SK-N-SH (cell line): ENCODE results near the gene CCL16. TPM values are rescaled to one million over a fixed set of nuclear protein-coding genes. Genes with fewer than 3 reads are reported as not detected.

Source experiments
- CTCF ChIA-PET: fragments of 300-600, 350-600 bp; formaldehyde crosslinking; extraction: SDS; loops from one replicate; lab custom pipeline; 2021; lab: Yijun Ruan, JAX
- POLR2A ChIA-PET: fragments of 350-600 bp; sonication (Branson Sonifier 250); formaldehyde crosslinking; extraction: SDS; loops from one replicate; lab custom pipeline; 2020; ENCODE audit warnings: antibody characterized with exemption, inconsistent platforms; lab: Yijun Ruan, JAX
- DNase-seq: peaks from one replicate; pipeline ENCODE4 v3.0.0; 2012
- H2AFZ ChIP-seq: fragments of 200-600 bp; sonication (generic); 2 replicates; pipeline ENCODE4 v1.8.1; 2016; ENCODE audit warnings: antibody characterized with exemption, mild to moderate bottlenecking, low read depth
- H3F3A ChIP-seq: fragments of 200-600 bp; sonication (generic); replicated peaks from 2 replicates; pipeline ENCODE3; 2016; ENCODE audit warnings: antibody characterized with exemption, mild to moderate bottlenecking; ENCODE audit not compliant: insufficient read depth
- H3K27ac ChIP-seq, 2 experiments: fragments of 200-500 bp in 1 of 2; fragments of 200-600 bp in 1 of 2; sonication (Bioruptor generic) in 1 of 2; sonication (generic), shearing (Covaris generic) in 1 of 2; 2 replicates each; pipeline versions ENCODE4 v1.5.1 to v1.6.1; 2014 to 2016; ENCODE audit warnings: low read depth in 2 of 2, inconsistent platforms in 1 of 2, low read length in 1 of 2, mild to moderate bottlenecking in 1 of 2, mixed read lengths in 1 of 2
- H3K27me3 ChIP-seq: fragments of 200-600 bp; sonication (generic), shearing (Covaris generic); 2 replicates; pipeline ENCODE4 v1.6.1; 2016; ENCODE audit warnings: mixed run types; ENCODE audit not compliant: insufficient read depth
- H3K36me3 ChIP-seq, 2 experiments: fragments of 200-500 bp in 1 of 2; fragments of 200-600 bp in 1 of 2; sonication (Bioruptor generic) in 1 of 2; sonication (generic) in 1 of 2; replicated peaks in 1 of 2; 2 replicates each; pipeline versions ENCODE3 to v1.5.1; 2014 to 2016; ENCODE audit warnings: low read length in 1 of 2, mild to moderate bottlenecking in 1 of 2; ENCODE audit not compliant: insufficient read depth in 2 of 2, control insufficient read depth in 1 of 2
- H3K4me1 ChIP-seq, 2 experiments: fragments of 200-500 bp in 1 of 2; fragments of 200-600 bp in 1 of 2; sonication (Bioruptor generic) in 1 of 2; sonication (generic), shearing (Covaris generic) in 1 of 2; 2 replicates each; pipeline versions ENCODE4 v1.5.1 to v1.6.1; 2014 to 2016; ENCODE audit warnings: low read depth in 1 of 2, low read length in 1 of 2, mixed run types in 1 of 2; ENCODE audit not compliant: insufficient read depth in 2 of 2, control insufficient read depth in 1 of 2
- H3K4me2 ChIP-seq: fragments of 200-600 bp; sonication (generic), shearing (Covaris generic); 2 replicates; pipeline ENCODE4 v1.6.1; 2017; ENCODE audit warnings: mixed run types
- H3K4me3 ChIP-seq, 2 experiments: fragments of 200-500 bp in 1 of 2; fragments of 200-600 bp in 1 of 2; sonication (Bioruptor generic) in 1 of 2; sonication (generic), shearing (Covaris generic) in 1 of 2; 2 replicates each; pipeline versions ENCODE4 v1.5.1 to v1.8.1; 2014 to 2016; ENCODE audit warnings: low read depth in 2 of 2, inconsistent platforms in 1 of 2, low read length in 1 of 2, mild to moderate bottlenecking in 1 of 2, mixed read lengths in 1 of 2, moderate library complexity in 1 of 2
- H3K79me2 ChIP-seq: fragments of 200-600 bp; sonication (generic); 2 replicates; pipeline ENCODE4 v1.8.1; 2017; ENCODE audit warnings: mild to moderate bottlenecking; ENCODE audit not compliant: insufficient read depth
- H3K9ac ChIP-seq: fragments of 200-600 bp; sonication (generic); 2 replicates; pipeline ENCODE4 v1.6.1; 2017; ENCODE audit warnings: mixed run types
- H3K9me2 ChIP-seq: fragments of 200-600 bp; sonication (generic); 2 replicates; pipeline ENCODE4 v1.6.1; 2017; ENCODE audit warnings: mixed run types
- H3K9me3 ChIP-seq: fragments of 200-600 bp; sonication (generic); 2 replicates; pipeline ENCODE4 v1.6.1; 2017; ENCODE audit warnings: mixed run types, mild to moderate bottlenecking, moderate library complexity
- H4K20me1 ChIP-seq: fragments of 200-600 bp; sonication (generic); 2 replicates; pipeline ENCODE4 v1.6.1; 2017; ENCODE audit warnings: mild to moderate bottlenecking, mixed run types; ENCODE audit not compliant: insufficient read depth
- EP300 ChIP-seq, 2 experiments: IDR thresholded peaks; 2 replicates each; pipeline versions ENCODE4 v1.4.0 to v1.6.1; 2012; ENCODE audit warnings: borderline replicate concordance in 1 of 2, low read depth in 1 of 2, low read length in 1 of 2
- EZH2phosphoT487 ChIP-seq: fragments of 200-600 bp; sonication (generic); IDR thresholded peaks from 2 replicates; pipeline ENCODE4 v1.6.1; 2017; ENCODE audit warnings: low read depth, mixed run types, mild to moderate bottlenecking, antibody characterized with exemption, moderate library complexity, borderline replicate concordance
- FOSL2 ChIP-seq: IDR thresholded peaks from 2 replicates; pipeline ENCODE4 v1.4.0; 2012; ENCODE audit warnings: low read depth, mild to moderate bottlenecking, moderate library complexity, borderline replicate concordance
- FOXM1 ChIP-seq: IDR thresholded peaks from 2 replicates; pipeline ENCODE4 v1.4.0; 2012; ENCODE audit warnings: low read depth, mild to moderate bottlenecking
- GATA2 ChIP-seq: sonication (generic); formaldehyde crosslinking; IDR thresholded peaks from 2 replicates; pipeline ENCODE4 v1.5.0; 2020; ENCODE audit warnings: mild to moderate bottlenecking, missing genetic modification reagents
- JUND ChIP-seq: IDR thresholded peaks from 2 replicates; pipeline ENCODE4 v1.4.0; 2012
- MXI1 ChIP-seq: IDR thresholded peaks from 2 replicates; pipeline ENCODE4 v1.6.1; 2012; ENCODE audit warnings: mild to moderate bottlenecking, low read depth, low read length, improper control_type of control experiment
- POLR2AphosphoS5 ChIP-seq: IDR thresholded peaks from 2 replicates; pipeline ENCODE4 v1.6.1; 2012; ENCODE audit warnings: low read depth, low read length
- RAD21 ChIP-seq: IDR thresholded peaks from 2 replicates; pipeline ENCODE4 v1.6.1; 2012; ENCODE audit warnings: mild to moderate bottlenecking, low read length
- RCOR1 ChIP-seq: fragments of 150-350 bp; IDR thresholded peaks from 2 replicates; pipeline ENCODE4 v1.6.1; 2017; ENCODE audit warnings: antibody characterized with exemption, low read length
- RXRA ChIP-seq: IDR thresholded peaks from 2 replicates; pipeline ENCODE4 v1.4.0; 2012; ENCODE audit warnings: low read depth, mild to moderate bottlenecking, borderline replicate concordance
- YY1 ChIP-seq: IDR thresholded peaks from 2 replicates; pipeline ENCODE4 v1.4.0; 2012; ENCODE audit warnings: low read depth, mild to moderate bottlenecking
- WGBS: methylation state at CpG from one replicate; pipeline ENCODE4 v1.1.6; 2017; ENCODE audit warnings: low lambda C conversion rate; 5-methylcytosine and 5-hydroxymethylcytosine counted together
- polyA plus RNA-seq, 3 experiments: library from polyadenylated mRNA; depleted of rRNA; stranded (reverse); fragments of >200 nt; gene quantifications; 2 replicates each; pipeline ENCODE4 v1.2.3, GENCODE V29; 2012
- TF ChIP-seq, protein P1 (sequence below): IDR thresholded peaks from 2 replicates; pipeline ENCODE4 v1.6.1; 2012; ENCODE audit warnings: mild to moderate bottlenecking, low read depth, low read length, moderate library complexity
- TF ChIP-seq, protein P2 (sequence below): IDR thresholded peaks from 2 replicates; pipeline ENCODE4 v1.4.0; 2012; ENCODE audit warnings: low read depth
- TF ChIP-seq, protein P3 (sequence below): fragments of 150-350 bp; IDR thresholded peaks from 2 replicates; pipeline ENCODE4 v1.6.1; 2017; ENCODE audit warnings: antibody characterized with exemption, low read length, low read depth, borderline replicate concordance

Gene CCL16
- polyA plus RNA-seq, 1 of the 3 experiments (the other 2 are of a cell fraction): not detected

DNA sequence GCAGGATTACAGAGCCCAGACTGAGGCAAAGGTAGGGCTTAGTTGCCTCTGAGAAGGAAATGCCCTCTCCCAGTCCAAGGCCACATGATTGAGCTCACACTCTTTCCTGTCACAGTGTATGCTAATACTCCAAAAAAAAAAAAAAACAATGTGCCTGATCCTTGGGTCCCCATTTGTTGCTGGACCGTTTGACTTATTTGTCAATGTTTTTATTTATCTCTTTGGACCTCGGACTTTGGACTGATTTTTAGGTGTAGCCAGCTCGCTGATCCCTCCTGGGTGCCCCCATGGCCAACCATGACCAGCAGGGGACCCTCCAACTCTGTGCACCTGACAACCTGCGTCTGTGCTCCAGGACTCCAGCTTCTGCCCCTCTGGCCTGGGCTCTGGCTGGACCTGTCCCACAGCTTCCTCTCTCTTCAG is 622 bp upstream of the CCL16 start:
- Histone ChIP-seq H3K36me3 (no peaks in the 10 kb centered on the region), H3F3A (no peaks in the 10 kb centered on the region), H3K27ac (no peak overlapping the region), H3K4me1 (no peaks in the 10 kb centered on the region), H3K79me2 (no peaks in the 10 kb centered on the region), H3K9ac (no peak overlapping the region), H3K9me3 (no peaks in the 10 kb centered on the region), H3K4me3 (no peak overlapping the region), H4K20me1 (no peaks in the 10 kb centered on the region), H2AFZ (no peak overlapping the region), H3K9me2 (no peaks in the 10 kb centered on the region), H3K27me3 (peaks cover 48% of the 10 kb centered on the region; the same call in 1 of the 2 replicates), H3K4me2 (no peak overlapping the region)
- TF ChIP-seq JUND (no peak), POLR2AphosphoS5 (no peak), RAD21 (no peak)
- POLR2A ChIA-PET: no interaction called here
- CTCF ChIA-PET: interaction anchor here (0.7 to 2.3 kb wide), 7 partner anchors 10 to 501 kb away, joined by 3 to 7 read pairs (median 4); no protein-coding TSS in a partner anchor
- 11% methylated on average over 4 of the region's 4 CpGs for WGBS
- no peak for DNase-seq

DNA sequence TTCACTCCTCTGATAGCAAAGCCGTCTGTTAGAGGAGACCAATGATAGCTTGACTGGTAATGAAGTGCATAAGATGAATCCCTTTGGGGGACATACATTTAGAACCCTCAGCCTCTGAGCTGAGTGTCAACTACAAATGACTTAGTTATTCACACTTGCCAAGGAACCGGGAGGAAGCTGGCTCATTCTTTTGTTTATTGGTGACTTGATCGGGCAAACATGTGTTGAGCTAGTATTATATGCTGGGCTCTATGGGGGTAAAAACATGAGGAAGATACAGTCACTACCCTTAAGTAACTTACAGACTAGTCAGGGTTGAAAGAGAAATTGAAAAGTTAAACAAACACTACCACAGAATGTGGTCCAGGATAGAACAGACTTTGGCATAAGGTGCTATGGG is 3.0 kb downstream of the CCL16 start:
- Histone ChIP-seq H4K20me1 (no peaks in the 10 kb centered on the region), H3K9me2 (no peaks in the 10 kb centered on the region), H3F3A (no peaks in the 10 kb centered on the region), H2AFZ (no peak overlapping the region), H3K27me3 (peaks cover 33% of the 10 kb centered on the region; the same call in 1 of the 2 replicates), H3K27ac (no peak overlapping the region), H3K9me3 (no peaks in the 10 kb centered on the region), H3K79me2 (no peaks in the 10 kb centered on the region), H3K4me1 (no peaks in the 10 kb centered on the region), H3K4me2 (no peak overlapping the region), H3K4me3 (no peak overlapping the region), H3K36me3 (no peaks in the 10 kb centered on the region), H3K9ac (no peak overlapping the region)
- 15% methylated on average over 3 of the region's 3 CpGs for WGBS
- CTCF ChIA-PET: interaction anchor here (1.1 to 5.2 kb wide), 3 partner anchors 9 to 169 kb away, joined by 3 to 59 read pairs (median 5); no protein-coding TSS in a partner anchor
- TF ChIP-seq FOXM1 (no peak), EZH2phosphoT487 (no peak), RXRA (no peak), JUND (no peak), EP300 (IDR thresholded peaks at IDR 0.05; ENCODE audit: borderline replicate concordance in 1 of 2, low read depth in 1 of 2, low read length in 1 of 2) (no peak), FOSL2 (no peak), RCOR1 (no peak), GATA2 (CRISPR knock-in tag) (no peak), MXI1 (no peak), YY1 (no peak)
- TF ChIP-seq, protein P1, sequence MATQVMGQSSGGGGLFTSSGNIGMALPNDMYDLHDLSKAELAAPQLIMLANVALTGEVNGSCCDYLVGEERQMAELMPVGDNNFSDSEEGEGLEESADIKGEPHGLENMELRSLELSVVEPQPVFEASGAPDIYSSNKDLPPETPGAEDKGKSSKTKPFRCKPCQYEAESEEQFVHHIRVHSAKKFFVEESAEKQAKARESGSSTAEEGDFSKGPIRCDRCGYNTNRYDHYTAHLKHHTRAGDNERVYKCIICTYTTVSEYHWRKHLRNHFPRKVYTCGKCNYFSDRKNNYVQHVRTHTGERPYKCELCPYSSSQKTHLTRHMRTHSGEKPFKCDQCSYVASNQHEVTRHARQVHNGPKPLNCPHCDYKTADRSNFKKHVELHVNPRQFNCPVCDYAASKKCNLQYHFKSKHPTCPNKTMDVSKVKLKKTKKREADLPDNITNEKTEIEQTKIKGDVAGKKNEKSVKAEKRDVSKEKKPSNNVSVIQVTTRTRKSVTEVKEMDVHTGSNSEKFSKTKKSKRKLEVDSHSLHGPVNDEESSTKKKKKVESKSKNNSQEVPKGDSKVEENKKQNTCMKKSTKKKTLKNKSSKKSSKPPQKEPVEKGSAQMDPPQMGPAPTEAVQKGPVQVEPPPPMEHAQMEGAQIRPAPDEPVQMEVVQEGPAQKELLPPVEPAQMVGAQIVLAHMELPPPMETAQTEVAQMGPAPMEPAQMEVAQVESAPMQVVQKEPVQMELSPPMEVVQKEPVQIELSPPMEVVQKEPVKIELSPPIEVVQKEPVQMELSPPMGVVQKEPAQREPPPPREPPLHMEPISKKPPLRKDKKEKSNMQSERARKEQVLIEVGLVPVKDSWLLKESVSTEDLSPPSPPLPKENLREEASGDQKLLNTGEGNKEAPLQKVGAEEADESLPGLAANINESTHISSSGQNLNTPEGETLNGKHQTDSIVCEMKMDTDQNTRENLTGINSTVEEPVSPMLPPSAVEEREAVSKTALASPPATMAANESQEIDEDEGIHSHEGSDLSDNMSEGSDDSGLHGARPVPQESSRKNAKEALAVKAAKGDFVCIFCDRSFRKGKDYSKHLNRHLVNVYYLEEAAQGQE: no peak
- TF ChIP-seq, protein P2, sequence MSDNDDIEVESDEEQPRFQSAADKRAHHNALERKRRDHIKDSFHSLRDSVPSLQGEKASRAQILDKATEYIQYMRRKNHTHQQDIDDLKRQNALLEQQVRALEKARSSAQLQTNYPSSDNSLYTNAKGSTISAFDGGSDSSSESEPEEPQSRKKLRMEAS: no peak
- TF ChIP-seq, protein P3, sequence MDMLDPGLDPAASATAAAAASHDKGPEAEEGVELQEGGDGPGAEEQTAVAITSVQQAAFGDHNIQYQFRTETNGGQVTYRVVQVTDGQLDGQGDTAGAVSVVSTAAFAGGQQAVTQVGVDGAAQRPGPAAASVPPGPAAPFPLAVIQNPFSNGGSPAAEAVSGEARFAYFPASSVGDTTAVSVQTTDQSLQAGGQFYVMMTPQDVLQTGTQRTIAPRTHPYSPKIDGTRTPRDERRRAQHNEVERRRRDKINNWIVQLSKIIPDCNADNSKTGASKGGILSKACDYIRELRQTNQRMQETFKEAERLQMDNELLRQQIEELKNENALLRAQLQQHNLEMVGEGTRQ: no peak
- no peak for DNase-seq
- POLR2A ChIA-PET: no interaction called here
